VCaP (cell line): ENCODE data around the gene TNFRSF13B.

Source experiments
- H3K27ac ChIP-seq: fragments of 450-650 bp; 2 replicates; pipeline ENCODE4 v1.5.1; 2017
- TF ChIP-seq, protein P1 (sequence below): fragments of 450-650 bp; conservative IDR thresholded peaks from 2 replicates; pipeline ENCODE4 v1.5.1; 2017; ENCODE audit warnings: mild to moderate bottlenecking, moderate library complexity

The TNFRSF13B gene

DNA sequence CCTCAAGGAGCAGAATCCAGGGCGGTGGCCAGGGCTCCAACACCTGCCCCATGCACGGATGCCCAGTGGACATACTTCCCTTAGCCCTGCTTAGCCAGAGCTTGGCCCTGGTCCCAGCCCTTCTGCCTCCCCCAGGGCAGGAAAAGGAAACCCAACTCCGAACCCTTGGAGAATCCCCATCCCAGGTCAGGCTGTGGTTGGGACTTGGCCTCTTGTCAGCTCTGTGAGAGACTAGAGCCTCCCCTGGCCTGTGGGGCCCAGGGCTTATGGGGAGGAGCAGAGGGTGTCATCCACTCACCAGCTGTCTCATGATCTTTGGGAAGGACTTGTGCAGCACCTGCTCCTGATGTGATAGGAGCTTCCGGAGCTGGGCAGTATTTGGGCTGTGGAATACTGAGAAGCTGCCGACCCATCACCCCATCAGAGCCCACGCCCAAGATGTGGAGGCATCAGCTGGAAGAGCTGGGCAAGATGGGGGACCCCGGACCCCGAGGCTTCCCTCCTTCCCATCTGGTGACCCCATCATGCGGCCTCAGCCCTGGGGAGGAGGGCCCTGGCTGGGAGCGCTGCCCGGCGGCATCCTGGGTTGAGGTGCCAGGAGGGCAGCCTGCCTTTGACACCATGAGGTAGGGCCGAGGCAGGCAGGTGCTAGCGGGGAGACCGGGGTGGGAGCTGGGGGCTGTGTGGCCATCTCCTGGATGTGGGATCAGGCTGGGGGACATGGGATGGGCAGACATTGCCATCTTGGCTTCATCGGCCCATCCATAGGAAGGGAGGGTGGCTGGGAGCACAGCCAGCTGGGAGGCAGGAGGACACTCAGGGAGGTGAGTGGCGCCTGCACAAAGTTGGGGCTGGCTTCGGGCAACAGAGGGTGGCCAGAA, 45.1 kb downstream of the TNFRSF13B start:
- no peak overlapping the region for H3K27ac ChIP-seq
- TF ChIP-seq, protein P1, sequence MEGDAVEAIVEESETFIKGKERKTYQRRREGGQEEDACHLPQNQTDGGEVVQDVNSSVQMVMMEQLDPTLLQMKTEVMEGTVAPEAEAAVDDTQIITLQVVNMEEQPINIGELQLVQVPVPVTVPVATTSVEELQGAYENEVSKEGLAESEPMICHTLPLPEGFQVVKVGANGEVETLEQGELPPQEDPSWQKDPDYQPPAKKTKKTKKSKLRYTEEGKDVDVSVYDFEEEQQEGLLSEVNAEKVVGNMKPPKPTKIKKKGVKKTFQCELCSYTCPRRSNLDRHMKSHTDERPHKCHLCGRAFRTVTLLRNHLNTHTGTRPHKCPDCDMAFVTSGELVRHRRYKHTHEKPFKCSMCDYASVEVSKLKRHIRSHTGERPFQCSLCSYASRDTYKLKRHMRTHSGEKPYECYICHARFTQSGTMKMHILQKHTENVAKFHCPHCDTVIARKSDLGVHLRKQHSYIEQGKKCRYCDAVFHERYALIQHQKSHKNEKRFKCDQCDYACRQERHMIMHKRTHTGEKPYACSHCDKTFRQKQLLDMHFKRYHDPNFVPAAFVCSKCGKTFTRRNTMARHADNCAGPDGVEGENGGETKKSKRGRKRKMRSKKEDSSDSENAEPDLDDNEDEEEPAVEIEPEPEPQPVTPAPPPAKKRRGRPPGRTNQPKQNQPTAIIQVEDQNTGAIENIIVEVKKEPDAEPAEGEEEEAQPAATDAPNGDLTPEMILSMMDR, result no peak

DNA sequence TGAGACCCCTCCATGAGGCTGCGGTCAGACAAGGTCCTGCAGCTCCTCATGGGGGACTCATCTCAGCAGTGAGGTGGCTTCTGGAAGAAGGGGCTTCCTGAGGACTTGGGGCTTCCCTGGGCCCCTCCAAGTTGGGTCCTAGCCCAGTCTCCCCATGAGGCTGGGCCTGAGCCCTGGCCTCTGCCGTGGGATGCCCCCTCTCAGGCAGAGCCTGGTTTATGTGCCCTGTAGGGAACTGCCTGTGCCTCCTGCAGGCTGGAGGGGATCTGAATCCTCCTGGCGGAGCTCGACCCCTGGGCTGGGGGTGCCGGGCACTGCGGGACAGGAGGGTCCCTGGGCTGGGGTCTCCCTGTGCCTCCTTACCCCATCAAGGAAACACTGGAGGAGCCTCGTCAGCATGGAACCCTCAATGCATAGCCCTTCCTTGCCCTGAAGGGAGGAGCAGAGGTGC, 45.8 kb downstream of the TNFRSF13B start:
- no peak overlapping the region for H3K27ac ChIP-seq
- TF ChIP-seq, protein P1, result no peak

DNA sequence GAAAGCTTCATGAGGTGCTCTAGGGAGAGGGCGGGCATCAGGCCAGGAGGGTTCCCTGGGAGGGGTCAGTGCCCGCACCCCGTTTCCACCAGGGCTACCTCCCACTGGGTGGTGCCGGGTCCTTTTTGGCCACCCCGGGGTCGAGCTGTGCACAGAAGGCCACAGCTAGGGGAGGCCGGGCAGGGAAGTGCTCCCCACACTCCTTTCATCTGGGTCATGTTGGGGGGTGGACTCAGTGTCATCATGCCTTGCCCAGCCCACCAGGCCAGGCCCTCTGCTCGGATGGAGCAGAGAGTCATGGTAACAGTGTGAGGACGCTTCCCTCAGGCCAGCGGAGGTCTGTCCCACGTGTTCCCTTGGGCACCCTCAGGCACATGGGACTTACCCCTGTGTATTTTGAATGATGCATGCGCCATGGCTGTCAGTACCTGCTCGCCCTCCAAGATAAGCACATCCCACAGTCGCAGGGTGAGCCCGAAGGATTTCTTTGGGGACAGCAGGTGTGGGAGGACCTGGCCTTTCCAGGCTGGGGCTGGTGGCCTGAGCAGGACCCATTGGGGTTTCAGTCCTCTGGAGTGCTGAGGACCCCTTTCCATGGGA, 46.4 kb downstream of the TNFRSF13B start:
- no peak overlapping the region for H3K27ac ChIP-seq
- TF ChIP-seq, protein P1, result no peak

DNA sequence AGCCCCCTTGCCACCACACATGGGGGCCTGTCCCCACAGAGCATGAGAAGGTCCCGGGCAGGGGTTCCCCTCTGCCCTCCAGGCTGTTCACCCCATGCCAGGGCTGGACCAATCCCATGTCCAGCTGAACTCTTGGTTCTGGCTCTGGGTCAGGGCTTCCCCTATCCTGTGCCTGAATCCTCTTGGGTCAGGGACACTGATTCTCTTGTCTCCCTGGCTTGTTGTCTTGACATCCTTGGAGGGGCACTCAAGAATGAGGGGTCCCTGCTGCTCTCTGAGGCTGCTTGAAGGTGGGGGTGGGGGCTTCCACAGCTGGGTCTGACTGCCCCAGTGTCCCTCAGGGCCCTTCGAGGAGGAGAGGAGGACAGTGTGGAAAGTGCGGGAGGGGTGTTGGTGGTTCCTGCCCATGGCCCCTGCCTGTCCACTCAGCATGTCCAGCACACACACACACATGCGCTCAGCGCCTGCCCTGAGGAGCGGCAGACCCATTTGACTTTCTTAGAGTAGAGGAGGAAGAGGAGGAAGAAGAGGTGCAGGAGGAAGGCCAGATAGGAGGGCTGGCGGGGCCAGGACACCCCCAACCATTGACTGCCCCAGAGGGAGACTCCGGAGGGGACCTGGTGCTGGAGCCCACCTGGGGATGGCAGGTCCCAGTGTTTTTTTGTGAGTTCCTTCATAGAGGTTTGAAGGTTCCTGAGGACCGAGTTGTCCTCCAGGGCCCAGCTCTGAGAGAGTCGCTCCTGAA, 47.0 kb downstream of the TNFRSF13B start:
- TF ChIP-seq, protein P1, result no peak
- H3K27ac ChIP-seq, result no peak overlapping the region

DNA sequence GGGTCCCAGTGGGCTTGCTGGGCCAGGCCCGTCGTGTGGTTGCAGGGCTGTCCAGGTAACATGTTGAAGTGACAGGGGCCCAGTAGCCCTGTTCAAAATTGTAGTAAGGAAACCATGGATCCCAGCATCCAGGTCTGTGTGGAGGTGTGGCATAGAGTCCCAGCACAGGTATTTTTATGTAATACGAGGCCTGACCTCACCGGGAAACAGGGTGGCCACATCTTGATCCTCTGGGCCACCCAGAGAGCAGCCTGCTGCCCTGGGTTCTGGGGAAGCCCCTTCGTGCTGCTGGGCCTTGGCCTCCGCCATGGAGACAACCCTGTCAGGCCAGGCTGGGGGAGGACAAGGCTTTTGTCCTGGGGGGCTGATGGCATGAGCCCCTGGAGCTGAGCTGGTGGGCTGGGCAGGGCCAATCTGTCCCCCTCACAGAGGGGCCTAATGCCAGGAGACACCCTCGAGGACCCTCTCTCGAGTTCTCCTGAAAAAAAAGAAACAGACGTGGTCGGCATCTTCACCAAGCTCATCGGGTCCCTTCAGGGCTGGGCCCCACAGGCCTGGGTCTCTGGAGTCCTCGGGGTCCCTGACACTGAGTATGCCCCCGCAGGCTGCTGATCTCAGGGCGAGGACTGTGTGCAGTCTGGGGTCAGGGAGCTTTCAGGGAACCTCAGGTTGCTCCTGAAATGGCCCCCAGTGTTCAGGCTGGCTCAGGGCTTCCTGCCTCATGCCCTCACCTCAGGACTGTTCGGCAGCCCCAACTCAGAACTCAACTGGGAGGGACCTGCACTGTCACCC, 47.8 kb downstream of the TNFRSF13B start:
- TF ChIP-seq, protein P1, result no peak
- H3K27ac ChIP-seq, result no peak overlapping the region; the same call in 1 of the 2 replicates

DNA sequence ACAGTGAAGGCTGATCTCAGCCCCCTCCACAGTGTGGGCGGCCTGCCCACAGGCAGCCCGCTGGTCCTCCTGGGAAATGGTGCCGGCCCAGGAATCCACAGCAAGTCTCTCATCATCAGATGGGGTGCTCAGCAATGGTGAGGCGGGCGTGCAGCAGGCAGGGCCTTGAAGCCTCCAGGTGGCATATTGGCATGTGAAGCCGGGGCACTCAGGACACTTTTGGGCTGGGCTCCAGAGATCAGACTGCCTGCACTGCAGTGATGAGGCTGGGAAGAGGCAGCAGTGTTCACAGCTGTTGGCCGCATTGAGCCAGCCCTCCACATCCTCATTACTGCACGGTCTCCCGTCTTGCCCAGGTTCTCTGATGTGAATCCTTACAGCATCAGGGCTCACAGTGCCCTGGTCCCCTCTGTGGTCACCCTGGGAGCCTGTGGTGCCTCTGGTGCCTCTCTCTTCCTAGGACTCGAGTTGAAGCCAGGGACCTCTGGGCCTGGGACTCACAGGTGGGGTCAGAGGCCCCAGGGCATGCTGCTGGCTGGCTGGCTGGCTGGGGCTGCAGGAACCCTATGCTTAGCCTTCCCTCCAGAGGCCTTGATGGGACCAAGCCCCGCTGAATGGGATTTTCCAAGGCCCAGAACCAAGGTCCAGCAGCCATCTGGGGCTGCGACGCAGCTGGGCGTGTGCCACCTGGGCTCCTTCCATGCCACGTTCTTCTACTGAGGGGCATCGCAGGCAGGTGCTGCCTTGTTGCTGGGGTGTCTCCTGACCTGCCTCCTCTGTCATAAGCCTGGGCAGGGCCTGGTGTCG, 48.6 kb downstream of the TNFRSF13B start:
- TF ChIP-seq, protein P1, result no peak
- peak overlapping the region; percentile 36 for H3K27ac ChIP-seq
